Aorta (tissue), 5 donors: ENCODE results near the gene EDEM2. TPM values are rescaled to one million over a fixed set of nuclear protein-coding genes. Genes with fewer than 3 reads are reported as not detected.

ENCODE experiments used
- ATAC-seq: fragments of 200-7000 bp; cut with Tn5 transposase; one replicate; pipeline ENCODE4 v1.9.1; 2022; ENCODE audit warnings: moderate library complexity; ENCODE audit not compliant: low FRiP score
- DNase-seq, 2 donors: peaks; one replicate each; pipeline ENCODE4 v3.0.0-alpha.2; 2020
- H3K27ac ChIP-seq, 2 donors: one replicate each; pipeline ENCODE4 v1.5.1; 2013; ENCODE audit warnings: low read length in 2 of 2, mild to moderate bottlenecking in 2 of 2, moderate library complexity in 2 of 2, control low read depth in 1 of 2, inconsistent platforms in 1 of 2, low read depth in 1 of 2
- H3K27me3 ChIP-seq, 2 donors: one replicate each; pipeline ENCODE4 v1.6.1; 2013; ENCODE audit warnings: control low read depth in 1 of 2, low read length in 1 of 2, mild to moderate bottlenecking in 1 of 2, moderate library complexity in 1 of 2; ENCODE audit not compliant: insufficient read depth in 2 of 2, control insufficient read depth in 1 of 2
- H3K36me3 ChIP-seq, 2 donors: one replicate each; pipeline ENCODE4 v1.6.1; 2013; ENCODE audit warnings: control low read depth in 1 of 2, low read length in 1 of 2, mild to moderate bottlenecking in 1 of 2; ENCODE audit not compliant: insufficient read depth in 2 of 2, control insufficient read depth in 1 of 2
- H3K4me1 ChIP-seq, 2 donors: one replicate each; pipeline ENCODE4 v1.6.1; 2013; ENCODE audit warnings: low read length in 2 of 2, control low read depth in 1 of 2, mild to moderate bottlenecking in 1 of 2, moderate library complexity in 1 of 2; ENCODE audit not compliant: insufficient read depth in 2 of 2, control insufficient read depth in 1 of 2
- H3K4me3 ChIP-seq, 2 donors: one replicate each; pipeline ENCODE4 v1.5.1; 2013; ENCODE audit warnings: low read length in 2 of 2, control low read depth in 1 of 2, mild to moderate bottlenecking in 1 of 2
- H3K9me3 ChIP-seq: one replicate; pipeline ENCODE4 v1.6.1; 2013; ENCODE audit warnings: mild to moderate bottlenecking, low read length; ENCODE audit not compliant: control insufficient read depth
- WGBS, 2 donors: extraction: QIAGEN DNeasy Blood & Tissue Kit; methylation state at CpG; one replicate each; pipeline ENCODE4 v1.1.7; 2013; 5-methylcytosine and 5-hydroxymethylcytosine counted together
- intact Hi-C, 2 donors: fragments of 100-400 bp; cut with DNase I; formaldehyde crosslinking; loops; one replicate each; pipeline versions ENCODE4 v1.14.2 to v1.15.0; 2022
- polyA plus RNA-seq, 2 donors: library from polyadenylated mRNA; stranded (reverse); fragments of 200-250 nt; gene quantifications; one replicate each; pipeline ENCODE4 v1.2.3, GENCODE V29; 2013
- total RNA-seq, 2 donors: library from RNA; stranded (reverse); fragmentation: NEBNext Ultra II Directional; extraction: Animal tissue kit (Norgen Biotek cat#: 25700); gene quantifications; one replicate each; pipeline ENCODE4 v1.2.1, GENCODE V29; 2021
- donor health status: healthy with polysubstance abuse.
- donor health status: Bipolar disorder and iron deficiency.
- donor health status: DM: no; HTN: no; CAD: no.
- donor health status: DM: no; HTN: no; CAD: no.
- donor health status: DM: yes; HTN: yes; CAD: no.

EDEM2 gene
- total and polyA plus RNA-seq, 4 donors, result 11.0 to 32.1 (median 22.5) TPM

DNA sequence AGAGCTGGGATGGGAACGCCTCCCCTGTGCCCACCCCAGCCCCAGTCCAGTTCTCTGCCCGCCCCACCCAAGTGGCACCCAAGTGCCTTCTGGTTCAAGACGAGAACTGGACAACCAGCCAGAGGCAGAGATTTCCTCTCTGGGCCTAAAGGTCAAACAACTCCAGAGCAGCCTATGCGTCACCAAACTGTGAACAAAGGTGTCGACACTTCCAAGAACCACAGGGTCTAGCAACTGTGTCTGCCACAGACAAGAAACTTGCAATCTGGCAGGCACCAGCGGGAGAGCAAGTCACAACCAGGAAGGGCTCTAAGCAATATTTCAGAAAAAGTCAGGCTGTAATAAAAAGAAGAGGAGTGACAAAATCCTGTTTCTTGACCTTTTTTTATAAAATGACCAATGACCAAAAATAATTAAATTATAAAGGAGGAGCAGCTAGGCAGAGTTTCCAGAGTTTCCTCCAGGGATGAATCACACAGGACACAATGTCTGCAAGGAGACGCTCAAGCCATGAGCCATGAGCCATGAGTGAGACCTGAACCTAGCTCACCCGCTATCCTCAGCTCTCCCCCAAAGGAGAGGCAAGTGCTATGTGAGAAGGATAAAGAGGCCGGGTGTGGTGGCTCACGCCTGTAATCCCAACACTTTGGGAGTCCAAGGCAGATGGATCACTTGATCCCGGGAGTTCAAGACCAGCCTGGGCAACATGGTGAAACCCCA lies 11.1 kb downstream of the EDEM2 start:
- Histone ChIP-seq H3K27ac (no peak overlapping the region), H3K27me3 (no peaks in the 10 kb centered on the region), H3K4me3 (no peak overlapping the region), H3K4me1 (peaks cover 0 to 4% of the 10 kb centered on the region in 2 donors), H3K36me3 (peaks cover 0 to 3% of the 10 kb centered on the region in 2 donors), H3K9me3 (no peaks in the 10 kb centered on the region)
- DNase-seq (no peak), ATAC-seq (peak; percentile 39)
- intact Hi-C loops, result no loop called here
- 91 to 92% methylated on average over 11 of the region's 11 CpGs for WGBS, 2 donors

DNA sequence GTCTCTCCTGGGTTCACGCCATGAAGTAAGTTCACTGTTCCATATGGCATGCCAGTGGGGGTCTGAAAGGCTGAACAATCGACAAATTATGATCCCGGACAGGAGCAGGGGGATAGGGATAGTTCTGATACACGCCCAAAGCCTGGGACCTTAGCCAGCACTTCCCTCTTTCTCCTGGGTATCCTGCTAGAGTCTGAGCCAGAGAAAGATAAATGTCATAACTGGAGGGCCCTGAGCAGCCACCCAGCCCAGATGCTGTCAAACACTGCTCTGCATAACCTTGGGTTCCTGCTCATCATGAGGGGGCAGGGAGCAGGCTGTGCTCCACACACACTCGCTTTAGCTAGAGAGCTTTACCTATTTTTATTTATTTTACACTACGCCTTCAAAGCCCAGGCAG lies 12.3 kb downstream of the EDEM2 start:
- ATAC-seq (peak; percentile 38), DNase-seq (no peak)
- H3K4me3 ChIP-seq, result no peak overlapping the region
- intact Hi-C loops, result no loop called here
- no peaks in the 10 kb centered on the region for H3K9me3 ChIP-seq
- peak overlapping the region in 1 of 2 donors; percentile 86 for H3K27ac ChIP-seq
- peaks cover 0 to 4% of the 10 kb centered on the region in 2 donors for H3K4me1 ChIP-seq
- peaks cover 0 to 5% of the 10 kb centered on the region in 2 donors for H3K36me3 ChIP-seq
- no peaks in the 10 kb centered on the region for H3K27me3 ChIP-seq
- WGBS, 2 donors, result 38 to 46% methylated on average over 6 of the region's 6 CpGs

DNA sequence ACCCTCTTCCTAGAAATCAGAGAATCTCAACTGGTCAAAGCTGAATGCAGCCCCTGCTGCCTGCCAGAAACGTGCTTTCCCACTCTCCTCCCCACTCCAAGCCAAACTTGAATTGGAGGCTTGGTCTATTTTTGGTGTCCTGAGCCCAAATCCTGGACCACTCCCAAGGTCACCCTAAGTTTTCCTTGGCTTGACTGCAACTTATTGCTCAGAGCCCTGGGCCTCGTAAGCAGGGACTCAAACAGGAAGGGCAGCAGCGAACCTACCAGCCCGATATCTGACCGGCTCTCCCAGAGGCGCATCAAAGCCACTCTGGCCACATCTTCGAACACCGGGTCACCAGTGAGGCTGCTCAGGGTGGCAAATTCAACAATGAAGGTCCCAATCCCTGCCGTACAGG lies 12.7 kb downstream of the EDEM2 start:
- 4 to 11% methylated on average over 9 of the region's 9 CpGs for WGBS, 2 donors
- Histone ChIP-seq H3K4me1 (peaks cover 0 to 4% of the 10 kb centered on the region in 2 donors), H3K27ac (peak overlapping the region in 1 of 2 donors; percentile 86), H3K9me3 (no peaks in the 10 kb centered on the region), H3K36me3 (peaks cover 0 to 5% of the 10 kb centered on the region in 2 donors), H3K4me3 (no peak overlapping the region), H3K27me3 (no peaks in the 10 kb centered on the region)
- intact Hi-C loops, result no loop called here
- ATAC-seq (peak; percentile 72), DNase-seq (peak; percentile 77 to 84)

DNA sequence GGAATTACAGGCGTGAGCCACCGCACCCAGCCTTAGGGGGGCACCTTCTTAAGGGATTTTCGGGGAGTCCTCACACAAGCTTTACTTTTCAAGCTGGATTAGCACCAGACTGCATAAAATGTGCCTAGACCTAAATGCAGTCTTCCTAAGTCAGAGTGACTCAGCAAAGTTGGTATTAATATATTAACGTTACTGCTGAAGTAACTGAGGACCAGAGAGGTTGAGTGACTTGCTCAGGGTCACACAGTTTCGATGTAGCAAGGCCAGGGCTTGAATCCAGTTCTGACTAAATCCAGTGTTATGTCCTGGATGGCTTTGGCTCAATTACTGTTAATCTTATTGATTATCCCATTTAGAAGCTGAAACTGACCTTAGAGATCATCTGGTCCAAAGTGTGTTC lies 13.4 kb downstream of the EDEM2 start:
- Histone ChIP-seq H3K27ac (no peak overlapping the region), H3K4me3 (no peak overlapping the region), H3K27me3 (no peaks in the 10 kb centered on the region), H3K36me3 (peaks cover 0 to 5% of the 10 kb centered on the region in 2 donors), H3K4me1 (peaks cover 0 to 4% of the 10 kb centered on the region in 2 donors), H3K9me3 (no peaks in the 10 kb centered on the region)
- no peak for ATAC-seq
- WGBS, 2 donors, result 76 to 78% methylated on average over 5 of the region's 5 CpGs
- intact Hi-C loops, result no loop called here
- DNase-seq, result no peak

DNA sequence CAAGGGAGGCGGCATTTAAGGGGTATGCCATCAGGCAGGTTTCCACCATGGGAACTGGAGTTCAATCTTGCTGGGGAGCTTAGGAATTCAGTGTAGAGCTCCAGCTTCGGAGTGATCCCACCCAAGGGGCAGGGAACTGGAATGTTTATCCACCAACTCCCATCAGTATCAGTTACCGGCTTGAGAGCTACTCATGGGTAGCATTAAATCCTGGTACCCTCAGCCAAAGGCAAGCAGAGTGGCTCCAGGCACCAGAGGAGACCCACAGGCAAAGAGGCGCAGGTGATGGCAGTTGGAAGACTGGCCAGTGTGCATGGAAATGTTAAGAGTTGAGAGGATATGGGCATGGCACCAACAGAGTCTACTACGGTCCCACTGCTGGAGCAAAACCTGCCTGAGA lies 14.1 kb downstream of the EDEM2 start:
- intact Hi-C loops, result no loop called here
- peaks cover 0 to 4% of the 10 kb centered on the region in 2 donors for H3K4me1 ChIP-seq
- no peak overlapping the region for H3K27ac ChIP-seq
- peaks cover 0 to 5% of the 10 kb centered on the region in 2 donors for H3K36me3 ChIP-seq
- ATAC-seq (no peak), DNase-seq (no peak)
- no peak overlapping the region for H3K4me3 ChIP-seq
- WGBS, 2 donors, result 61 to 75% methylated on average over 5 of the region's 5 CpGs
- H3K9me3 ChIP-seq, result no peaks in the 10 kb centered on the region
- no peaks in the 10 kb centered on the region for H3K27me3 ChIP-seq

DNA sequence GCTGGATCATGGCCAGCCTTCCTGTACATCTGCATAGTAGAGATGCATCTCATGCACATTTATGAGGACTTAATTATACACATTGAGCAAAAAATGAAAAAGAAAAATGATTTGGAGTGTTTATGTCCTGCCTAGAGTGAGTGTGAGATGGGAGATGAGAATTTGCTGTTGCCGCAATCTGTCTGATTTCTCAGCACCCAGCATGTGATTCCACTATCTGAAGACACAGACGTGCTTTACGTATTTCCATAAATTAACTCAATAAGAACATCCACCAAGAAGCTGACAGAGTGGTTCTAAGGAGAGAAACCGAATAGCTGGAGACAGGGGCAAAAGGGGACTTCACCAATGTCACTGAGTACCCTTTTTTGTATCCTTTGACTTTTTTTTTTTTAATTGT lies 15.2 kb downstream of the EDEM2 start:
- Histone ChIP-seq H3K4me3 (no peak overlapping the region), H3K36me3 (peaks cover 0 to 5% of the 10 kb centered on the region in 2 donors), H3K9me3 (no peaks in the 10 kb centered on the region), H3K27me3 (no peaks in the 10 kb centered on the region), H3K27ac (no peak overlapping the region), H3K4me1 (peaks cover 0 to 4% of the 10 kb centered on the region in 2 donors)
- DNase-seq (no peak), ATAC-seq (no peak)
- WGBS, 2 donors, result 87 to 89% methylated on average over 4 of the region's 4 CpGs
- intact Hi-C loops, result no loop called here

DNA sequence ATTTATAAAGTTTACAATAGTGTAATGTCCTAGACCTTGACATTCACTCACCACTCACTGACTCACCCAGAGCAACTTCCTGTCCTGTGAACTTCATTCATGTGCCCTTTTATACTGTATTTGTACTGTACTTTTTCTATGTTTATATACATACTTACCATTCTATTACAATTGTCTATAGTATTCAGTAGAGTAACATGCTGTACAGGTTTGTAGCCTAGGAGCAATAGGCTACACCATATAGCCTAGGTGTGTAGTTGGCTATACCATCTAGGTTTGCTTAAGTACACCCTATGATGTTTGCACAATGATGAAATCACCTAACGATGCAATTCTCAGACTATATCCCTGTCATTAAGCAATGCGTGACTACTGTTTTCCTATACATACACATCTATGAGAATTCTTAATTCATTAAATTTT lies 17.5 kb downstream of the EDEM2 start:
- 86 to 90% methylated on average over 2 of the region's 2 CpGs for WGBS, 2 donors
- intact Hi-C loops, result no loop called here
- no peak for DNase-seq
- no peak for ATAC-seq
- Histone ChIP-seq H3K4me3 (no peak overlapping the region), H3K36me3 (peaks cover 0 to 5% of the 10 kb centered on the region in 2 donors), H3K9me3 (no peaks in the 10 kb centered on the region), H3K27ac (no peak overlapping the region), H3K27me3 (no peaks in the 10 kb centered on the region), H3K4me1 (peaks cover 0 to 2% of the 10 kb centered on the region in 2 donors)

DNA sequence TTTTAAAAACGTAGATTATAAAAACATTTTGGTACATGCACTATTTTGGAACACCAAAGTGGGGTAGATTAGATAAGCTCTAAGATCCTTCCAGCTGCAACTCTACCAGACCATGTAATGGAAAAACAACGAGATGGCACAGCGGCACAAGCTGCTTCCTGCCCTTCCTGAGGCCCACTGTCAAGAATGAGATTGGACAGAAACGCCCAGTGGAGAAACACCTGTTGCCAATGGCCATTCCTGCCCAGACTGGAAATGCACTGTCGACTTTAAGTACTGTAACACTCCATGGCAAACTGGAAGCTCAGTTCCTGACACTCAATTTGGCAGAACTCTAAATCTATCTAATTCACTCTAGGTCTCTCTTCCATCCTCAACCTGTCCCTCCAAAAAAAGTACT lies 21.4 kb downstream of the EDEM2 start:
- no peak overlapping the region for H3K4me3 ChIP-seq
- no peaks in the 10 kb centered on the region for H3K9me3 ChIP-seq
- no peaks in the 10 kb centered on the region for H3K4me1 ChIP-seq
- H3K36me3 ChIP-seq, result peaks cover 2 to 5% of the 10 kb centered on the region in 2 donors
- intact Hi-C loops, result no loop called here
- H3K27me3 ChIP-seq, result no peaks in the 10 kb centered on the region
- WGBS, 2 donors, result 80 to 81% methylated on average over 5 of the region's 5 CpGs
- no peak overlapping the region for H3K27ac ChIP-seq
- DNase-seq, result no peak
- no peak for ATAC-seq

DNA sequence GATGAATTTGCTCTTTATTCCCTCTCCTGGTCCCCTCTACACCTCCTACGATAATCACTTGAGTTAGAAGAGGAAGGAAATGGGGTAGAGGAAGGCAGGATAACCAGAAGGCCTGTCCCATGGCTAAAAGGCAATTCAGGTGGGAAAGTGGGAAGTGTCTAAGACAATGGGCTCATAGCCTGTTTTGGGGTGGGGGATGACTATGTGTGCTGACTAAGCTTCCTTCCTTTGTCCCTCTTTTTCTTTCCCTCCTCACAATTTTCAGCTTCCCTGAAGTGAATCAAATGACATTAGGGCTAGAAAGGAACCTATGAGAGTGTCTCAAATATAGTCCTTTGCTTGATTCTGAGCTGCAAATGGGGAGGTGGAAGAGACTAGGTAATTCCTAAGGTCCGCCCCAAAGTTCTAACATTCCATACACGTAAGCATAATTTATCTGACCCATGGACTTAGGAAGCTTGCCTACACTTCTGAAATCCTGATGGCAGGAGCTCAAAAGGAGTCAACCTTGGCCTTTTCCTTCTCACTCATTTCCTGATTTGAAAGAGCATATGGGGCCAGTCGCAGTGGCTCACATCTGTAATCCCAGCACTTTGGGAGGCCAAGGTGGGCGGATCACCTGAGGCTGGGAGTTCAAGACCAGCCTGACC lies 24.3 kb downstream of the EDEM2 start:
- Histone ChIP-seq H3K4me1 (peaks cover 0 to 1% of the 10 kb centered on the region in 2 donors), H3K9me3 (no peaks in the 10 kb centered on the region), H3K36me3 (peaks cover 7 to 10% of the 10 kb centered on the region in 2 donors), H3K4me3 (no peak overlapping the region), H3K27ac (no peak overlapping the region), H3K27me3 (no peaks in the 10 kb centered on the region)
- DNase-seq, result no peak
- ATAC-seq, result no peak
- WGBS, 2 donors, result 94 to 95% methylated on average over 5 of the region's 5 CpGs
- intact Hi-C loops, result no loop called here
